Activated CD4-positive, alpha-beta T cell treated with anti-CD3 and anti-CD28 coated beads for 1 hour (primary cell): Measurements from ENCODE around the gene MRPL33.

Experiments used
- DNase-seq: peaks from one replicate; pipeline ENCODE4 v3.0.0-alpha.2; 2020

The MRPL33 gene

GRCh38 chr2:27779417-27780055 lies 8.0 kb downstream of the MRPL33 start:
- DNase-seq: no peak

- no peak for DNase-seq
These were observed 10.0 kb downstream of the MRPL33 start for GRCh38 chr2:27781496-27781895.

DNA sequence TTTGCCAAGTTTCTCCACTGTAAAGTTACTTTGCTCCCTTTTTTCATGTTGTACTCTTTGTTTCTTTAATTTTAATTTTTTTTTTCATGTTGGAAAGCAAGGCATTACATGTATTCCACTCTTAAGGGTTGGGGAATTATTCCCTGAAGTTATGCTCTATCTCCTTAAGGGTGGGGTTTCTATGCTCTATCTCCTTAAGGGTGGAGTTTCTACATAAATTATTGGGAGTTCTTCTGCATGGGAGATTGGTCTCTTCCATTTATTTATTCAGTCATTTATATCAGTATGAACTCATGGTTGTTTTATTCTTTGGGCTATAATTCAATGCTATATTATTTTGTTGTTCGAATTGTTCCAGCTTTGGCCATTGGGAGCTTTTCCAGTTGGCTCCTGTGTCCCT lies 11.2 kb downstream of the MRPL33 start:
- no peak for DNase-seq

DNA sequence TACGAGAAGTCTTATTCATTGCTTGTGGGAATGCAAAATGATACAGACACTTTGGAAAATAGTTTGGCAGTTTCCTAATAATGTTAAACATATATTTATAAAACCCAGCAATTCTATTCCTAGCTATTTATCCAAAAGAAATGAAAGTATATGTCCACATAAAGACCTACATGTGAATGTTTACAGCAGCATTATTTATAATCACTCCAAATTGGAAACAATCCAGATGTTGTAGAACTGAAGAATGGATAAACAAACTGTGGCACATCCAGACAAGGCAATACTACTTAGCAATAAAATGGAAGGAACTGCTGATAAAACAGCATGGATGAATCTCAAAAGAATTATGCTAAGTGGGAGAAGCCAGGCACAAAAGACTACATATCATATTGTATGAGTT lies 19.3 kb downstream of the MRPL33 start:
- DNase-seq: no peak

- no peak for DNase-seq
These were observed 21.2 kb downstream of the MRPL33 start for GRCh38 chr2:27792759-27793158.

- DNase-seq: no peak
These were observed 23.7 kb downstream of the MRPL33 start for GRCh38 chr2:27795093-27795834.

DNA sequence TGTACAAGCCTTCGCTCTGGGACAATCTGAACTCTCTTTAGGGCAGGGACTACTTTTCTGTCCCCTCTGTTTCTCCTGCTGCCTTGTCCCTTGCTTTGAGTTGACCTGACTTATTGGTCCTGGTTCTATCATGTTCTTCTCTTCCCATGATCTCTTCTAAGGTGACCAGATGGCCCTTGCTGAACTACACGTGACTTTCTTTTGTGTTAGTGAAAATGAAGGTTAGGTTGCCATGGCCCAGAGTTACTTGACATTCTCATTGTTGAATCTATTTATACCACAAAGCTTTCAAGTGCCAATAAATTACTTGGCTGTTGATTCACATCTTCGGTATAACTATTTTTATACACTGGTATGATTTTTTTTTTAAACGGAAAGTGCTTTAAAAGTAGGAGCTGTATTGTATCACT lies 24.4 kb downstream of the MRPL33 start:
- no peak for DNase-seq

DNA sequence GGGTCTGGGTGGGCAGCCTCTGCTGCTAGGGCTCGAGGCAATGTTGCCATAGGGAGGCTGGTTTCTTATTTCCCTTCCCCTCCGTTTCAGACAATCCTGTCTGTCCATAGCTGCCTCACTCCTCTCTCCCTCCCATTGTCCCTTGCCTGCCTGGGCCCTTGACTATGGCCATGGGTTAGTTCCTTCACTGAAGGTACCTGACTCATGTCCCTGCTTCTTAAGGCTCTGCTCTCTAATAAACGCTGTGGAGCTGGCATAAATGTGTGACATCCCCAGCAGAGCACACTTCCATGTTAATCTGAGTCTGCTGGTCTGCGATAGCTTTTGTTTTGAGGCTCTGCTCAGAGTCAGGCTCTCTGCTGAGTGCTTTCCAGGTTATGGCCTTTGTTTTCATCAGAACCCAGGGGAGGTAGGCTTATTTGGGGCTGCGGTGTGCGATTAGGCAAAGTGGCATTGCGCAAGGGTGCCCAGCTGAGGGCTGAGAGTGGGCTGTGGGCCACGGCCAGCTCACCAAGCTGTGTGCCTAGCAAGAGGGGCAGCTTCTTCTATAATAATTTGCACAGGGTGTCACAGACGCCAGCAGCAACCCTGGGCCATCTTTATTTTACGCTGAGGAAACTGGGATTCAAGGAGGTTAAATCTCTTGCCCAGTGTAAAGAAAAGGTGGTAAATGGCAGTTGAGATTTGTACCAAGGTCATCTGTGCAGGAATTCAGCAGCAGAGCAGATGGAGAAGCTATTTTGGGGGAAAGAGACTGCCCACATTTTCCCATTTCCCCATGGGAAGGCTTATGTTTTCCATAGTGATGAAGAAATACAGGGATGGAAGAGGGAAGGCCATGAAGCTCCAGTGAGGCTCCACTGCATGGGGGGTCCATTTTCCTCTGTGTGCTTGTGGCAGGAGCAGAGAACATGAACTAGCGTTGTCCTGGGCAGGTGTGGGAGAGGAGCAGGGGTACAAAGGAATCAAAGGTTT lies 25.6 kb downstream of the MRPL33 start:
- no peak for DNase-seq

DNA sequence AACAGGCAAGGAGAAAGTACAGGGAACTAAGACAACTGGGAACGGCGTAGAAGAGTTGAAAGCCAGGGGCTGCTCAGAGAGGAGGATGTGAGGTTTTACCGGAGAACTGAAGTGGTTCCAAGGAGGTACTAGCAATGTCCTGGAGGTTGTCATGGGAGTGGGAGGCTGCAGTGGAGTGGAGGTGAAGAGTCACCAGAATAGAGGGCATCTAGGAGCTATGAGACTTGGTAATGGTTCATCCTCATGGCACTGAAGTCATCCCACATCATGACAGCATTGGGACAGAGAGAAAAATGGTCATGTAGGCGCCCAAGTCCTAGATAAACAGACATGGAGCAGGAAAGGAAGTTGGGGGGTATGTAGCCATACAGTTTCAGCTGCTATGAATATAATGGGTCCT lies 26.3 kb downstream of the MRPL33 start:
- no peak for DNase-seq

- no peak for DNase-seq
These were observed 27.0 kb downstream of the MRPL33 start for GRCh38 chr2:27798486-27798885.

GRCh38 chr2:27798948-27799645 lies 27.6 kb downstream of the MRPL33 start:
- DNase-seq: no peak

GRCh38 chr2:27799646-27800010 lies 28.1 kb downstream of the MRPL33 start:
- no peak for DNase-seq

DNA sequence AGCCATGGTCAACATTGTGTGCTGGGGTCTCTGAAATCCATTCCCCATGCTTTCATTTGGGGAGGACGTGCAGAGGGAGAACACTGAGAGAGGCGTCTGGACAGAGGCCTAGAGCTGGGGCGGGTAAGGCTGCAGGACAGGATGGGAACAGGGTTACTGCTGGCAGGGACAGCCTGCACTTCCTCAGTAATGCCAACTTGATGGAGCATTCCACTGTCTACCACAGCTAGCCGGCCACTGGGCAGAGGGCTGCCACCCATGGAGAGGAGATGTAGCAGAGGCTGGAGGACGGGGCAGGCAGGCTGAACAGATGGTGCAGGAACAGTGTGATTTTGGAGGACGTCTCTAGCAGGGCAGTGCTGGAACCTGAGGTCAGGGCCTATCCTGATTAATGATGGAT lies 29.3 kb downstream of the MRPL33 start:
- no peak for DNase-seq

DNA sequence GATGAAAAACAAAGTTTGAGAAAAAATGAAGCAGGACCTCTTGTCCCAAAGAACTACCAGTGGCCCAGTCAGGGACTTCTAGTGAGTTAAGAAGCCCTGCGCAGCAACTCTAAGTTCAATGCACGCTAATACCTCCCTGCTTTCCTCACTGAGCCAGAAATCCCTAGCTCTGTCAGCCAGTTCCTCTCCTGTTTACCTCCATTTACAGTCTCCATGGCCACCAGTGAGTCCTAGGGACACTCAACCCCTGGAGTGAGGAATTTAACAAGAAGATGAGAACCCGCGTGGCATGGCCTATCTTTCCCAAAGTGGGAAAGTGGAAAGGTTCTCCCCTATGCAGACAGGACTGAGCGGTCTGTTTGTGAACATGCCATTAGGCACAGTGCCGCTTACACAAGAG lies 31.0 kb downstream of the MRPL33 start:
- no peak for DNase-seq

- DNase-seq: no peak
These were observed 31.5 kb downstream of the MRPL33 start for GRCh38 chr2:27803046-27803445.

- no peak for DNase-seq
These were observed 32.6 kb downstream of the MRPL33 start for GRCh38 chr2:27804146-27804545.

GRCh38 chr2:27805180-27805579 lies 33.7 kb downstream of the MRPL33 start:
- no peak for DNase-seq

DNA sequence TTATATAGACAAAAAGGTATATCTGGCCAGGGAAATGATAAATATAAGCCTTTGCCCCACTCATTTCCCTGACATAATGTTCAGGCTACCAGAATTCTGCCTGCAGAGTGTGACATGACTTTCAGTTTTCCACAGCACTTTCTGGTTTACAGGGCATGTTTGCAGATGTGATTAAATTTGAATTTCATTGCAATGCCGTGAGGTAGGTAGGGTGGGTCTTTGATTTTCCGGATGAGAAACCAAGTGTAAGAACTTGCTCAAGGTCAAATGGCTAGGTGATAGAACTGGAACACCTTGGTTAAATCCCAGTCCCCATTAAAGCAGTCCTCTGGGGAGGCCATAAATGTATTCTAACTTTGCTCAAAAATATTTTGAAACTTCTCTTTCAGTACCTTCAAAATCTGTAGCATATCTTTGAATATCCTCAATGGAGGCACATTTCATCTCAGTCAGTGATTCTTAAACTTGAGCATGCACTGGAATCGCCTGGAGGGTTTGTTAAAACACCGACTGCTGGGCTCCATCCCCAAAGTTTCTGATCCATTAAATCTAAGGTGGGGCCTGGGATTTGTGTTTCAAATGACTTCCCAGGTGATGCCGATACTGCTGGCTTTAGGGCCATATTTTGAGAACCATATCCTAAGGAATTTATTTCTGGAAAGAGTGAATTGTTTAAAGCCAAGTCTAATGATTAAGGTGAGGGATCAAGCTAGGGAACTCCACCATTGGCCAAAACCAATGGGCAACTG lies 35.0 kb downstream of the MRPL33 start:
- no peak for DNase-seq

DNA sequence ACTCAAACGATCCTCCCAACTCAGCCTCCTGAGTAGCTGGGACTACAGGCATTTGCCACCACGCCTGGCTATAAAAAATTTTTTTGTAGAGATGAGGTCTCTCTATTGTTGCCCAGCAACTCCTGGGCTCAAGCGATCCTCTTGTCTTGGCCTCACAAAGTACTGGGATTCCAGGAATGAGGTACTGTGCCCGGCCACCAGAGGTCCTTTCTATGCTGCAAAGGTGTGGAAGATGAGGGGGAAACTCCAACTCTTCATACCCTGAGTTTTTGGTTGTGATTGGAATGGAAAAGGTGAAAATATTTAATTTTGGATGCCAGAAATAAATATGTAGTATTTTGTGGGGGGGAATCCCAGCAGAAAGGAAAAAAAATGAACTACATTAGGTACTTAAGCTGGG lies 36.0 kb downstream of the MRPL33 start:
- DNase-seq: no peak

- DNase-seq: no peak
These were observed 36.9 kb downstream of the MRPL33 start for GRCh38 chr2:27808418-27808817.

- no peak for DNase-seq
These were observed 37.5 kb downstream of the MRPL33 start for GRCh38 chr2:27808984-27809383.

DNA sequence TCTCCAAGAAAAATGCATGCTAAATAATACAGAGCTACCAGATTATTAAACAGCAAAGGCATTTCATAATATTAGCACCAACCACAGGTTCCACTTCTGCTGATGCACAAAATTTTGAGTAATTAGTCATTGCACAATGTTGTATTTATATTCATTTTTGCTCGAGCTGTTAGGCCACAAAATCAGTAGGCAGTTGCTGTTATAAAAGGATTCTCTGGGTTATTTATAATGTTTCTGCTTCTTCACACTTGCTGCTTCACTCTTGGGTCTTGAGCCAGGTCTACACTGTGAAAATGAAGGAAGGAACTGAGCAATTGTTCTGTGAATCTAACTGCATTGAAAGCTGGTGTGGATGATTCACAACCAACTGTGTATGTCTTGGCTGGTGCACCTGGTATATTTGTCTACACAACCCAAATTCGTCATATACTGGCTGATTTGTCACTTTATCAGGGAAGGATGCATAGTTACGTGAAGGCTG lies 38.3 kb downstream of the MRPL33 start:
- no peak for DNase-seq
